ENCODE data around the gene GPATCH1.

GRCh38 chr19:33171916-33172359 lies 91.0 kb downstream of the GPATCH1 start:
- TF ChIP-seq ZNF384 (IDR thresholded peaks at IDR 0.05) (no peak), FOXM1 (IDR thresholded peaks at IDR 0.05; ENCODE audit: borderline replicate concordance) (no peak), SP1 (IDR thresholded peaks at IDR 0.05) (no peak), BHLHE40 (IDR thresholded peaks at IDR 0.05; ENCODE audit: borderline replicate concordance) (no peak), ARNT (IDR thresholded peaks at IDR 0.05) (no peak), FOXK2 (IDR thresholded peaks at IDR 0.05) (no peak)
